BLaER1 (cell line): ENCODE data around the gene CASQ2.

Source experiments
- H3K27ac ChIP-seq: shearing (Covaris generic); formaldehyde crosslinking; 2 replicates; pipeline ENCODE4 v1.8.1; 2022
- H3K27me3 ChIP-seq: shearing (Covaris generic); formaldehyde crosslinking; 2 replicates; pipeline ENCODE4 v1.8.1; 2022
- H3K36me3 ChIP-seq: shearing (Covaris generic); formaldehyde crosslinking; 2 replicates; pipeline ENCODE4 v1.8.1; 2022
- H3K4me1 ChIP-seq: shearing (Covaris generic); formaldehyde crosslinking; 2 replicates; pipeline ENCODE4 v1.8.1; 2022
- H3K4me2 ChIP-seq: shearing (Covaris generic); formaldehyde crosslinking; 2 replicates; pipeline ENCODE4 v1.8.1; 2022
- H3K4me3 ChIP-seq: shearing (Covaris generic); formaldehyde crosslinking; 2 replicates; pipeline ENCODE4 v1.8.1; 2022
- H3K9ac ChIP-seq: shearing (Covaris generic); formaldehyde crosslinking; 2 replicates; pipeline ENCODE4 v1.8.1; 2022
- H3K9me3 ChIP-seq: shearing (Covaris generic); formaldehyde crosslinking; 2 replicates; pipeline ENCODE4 v1.8.1; 2022
- H4K20me1 ChIP-seq: shearing (Covaris generic); formaldehyde crosslinking; 2 replicates; pipeline ENCODE4 v1.8.1; 2022
- Cebpa-rat ChIP-seq: shearing (Covaris generic); IDR thresholded peaks from 2 replicates; pipeline ENCODE4 v1.8.1; 2022

The CASQ2 gene

DNA sequence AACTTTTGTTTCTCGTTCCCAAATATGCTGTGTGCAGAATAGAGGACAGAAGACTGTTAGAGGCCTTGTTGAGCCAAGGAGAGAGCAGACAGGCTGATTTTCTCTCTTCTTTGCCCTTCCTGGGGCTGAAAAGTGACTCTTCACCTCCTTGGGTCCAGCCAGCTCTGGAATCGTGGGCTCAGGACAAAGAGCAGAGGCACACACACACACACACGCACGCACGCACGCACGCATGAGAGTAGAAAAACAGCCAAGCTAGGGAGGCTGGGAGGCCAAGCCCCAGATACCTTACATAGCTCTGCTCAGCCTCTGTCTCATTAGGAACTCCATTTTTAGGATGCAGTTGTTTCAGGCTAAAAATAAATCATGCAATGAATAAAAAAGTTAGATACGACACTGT, at the start of gene CASQ2:
CASQ2 (minus strand) TSS at position 166 of the 400 bp plus-strand sequence. CDS start 173 bp downstream, outside the sequence.
- H3K36me3 ChIP-seq: no peaks in the 10 kb centered on the region
- H3K4me3 ChIP-seq: no peak within 1 kb of the TSS
- H3K9me3 ChIP-seq: no peaks in the 10 kb centered on the region
- H3K4me2 ChIP-seq: no peak within 1 kb of the TSS
- H3K27ac ChIP-seq: no peak within 1 kb of the TSS
- no peaks in the 10 kb centered on the region for H4K20me1 ChIP-seq
- no peak for TF ChIP-seq Cebpa-rat
- H3K4me1 ChIP-seq: no peaks in the 10 kb centered on the region
- no peaks in the 10 kb centered on the region for H3K27me3 ChIP-seq
- no peak within 1 kb of the TSS for H3K9ac ChIP-seq

DNA sequence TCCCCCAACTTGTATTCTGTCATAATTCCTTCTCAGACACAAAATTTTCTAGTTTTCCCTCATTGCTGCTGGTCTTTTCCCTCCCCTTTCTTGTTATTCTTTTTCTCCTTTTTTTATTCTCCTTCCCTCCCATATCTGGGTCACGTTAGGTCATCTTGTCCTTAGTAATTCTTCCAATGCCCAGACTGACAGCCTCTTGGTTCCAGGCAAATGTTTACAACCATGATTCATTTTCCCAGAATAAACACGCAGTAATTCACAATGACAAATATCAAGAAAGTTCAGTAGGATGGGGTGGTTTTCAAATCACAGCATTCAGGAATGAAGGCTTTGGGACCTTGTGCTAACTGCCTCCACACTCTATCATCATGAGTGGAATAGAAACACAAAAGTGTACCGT, 47.2 kb upstream of the CASQ2 start:
- no peaks in the 10 kb centered on the region for H3K9me3 ChIP-seq
- no peak overlapping the region for H3K4me2 ChIP-seq
- no peak overlapping the region for H3K9ac ChIP-seq
- H3K27me3 ChIP-seq: no peaks in the 10 kb centered on the region
- no peak overlapping the region for H3K27ac ChIP-seq
- no peak overlapping the region for H3K4me3 ChIP-seq
- no peaks in the 10 kb centered on the region for H3K36me3 ChIP-seq
- TF ChIP-seq Cebpa-rat: no peak
- no peaks in the 10 kb centered on the region for H3K4me1 ChIP-seq
- no peaks in the 10 kb centered on the region for H4K20me1 ChIP-seq

DNA sequence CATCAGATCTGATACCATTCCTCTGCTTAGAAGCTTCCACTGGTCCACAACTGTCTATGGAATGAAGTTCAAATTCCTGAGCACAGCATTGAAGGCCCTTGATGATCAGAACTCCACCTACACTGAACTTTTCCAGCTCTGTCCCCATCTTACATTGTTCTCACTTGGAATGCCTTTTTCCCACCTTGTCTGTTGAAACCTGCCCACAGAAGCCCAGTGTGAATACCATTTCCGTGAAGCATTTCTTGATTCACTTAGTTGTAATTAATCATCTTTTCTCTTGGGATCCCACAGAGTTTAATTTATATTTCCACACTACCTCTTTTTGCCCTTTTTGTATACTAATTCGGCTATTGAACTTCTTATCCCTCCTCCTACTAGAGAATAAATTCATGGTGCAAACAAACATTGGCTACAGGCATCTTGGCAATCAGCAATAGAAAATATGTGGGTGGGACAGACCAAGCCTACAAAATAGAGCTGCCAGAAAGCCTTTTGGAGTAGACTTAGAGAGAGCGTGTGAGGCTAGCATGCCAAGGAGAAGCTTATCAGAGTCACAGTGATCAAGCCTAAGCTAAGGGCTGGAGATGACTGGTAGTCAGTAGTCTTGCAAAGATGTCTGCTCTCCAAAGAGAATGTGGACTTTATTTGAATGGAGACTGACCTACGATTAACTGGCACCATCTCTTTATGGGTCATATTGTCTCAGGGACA, 46.3 kb upstream of the CASQ2 start:
- Histone ChIP-seq H3K4me3 (no peak overlapping the region), H3K4me1 (no peaks in the 10 kb centered on the region)

DNA sequence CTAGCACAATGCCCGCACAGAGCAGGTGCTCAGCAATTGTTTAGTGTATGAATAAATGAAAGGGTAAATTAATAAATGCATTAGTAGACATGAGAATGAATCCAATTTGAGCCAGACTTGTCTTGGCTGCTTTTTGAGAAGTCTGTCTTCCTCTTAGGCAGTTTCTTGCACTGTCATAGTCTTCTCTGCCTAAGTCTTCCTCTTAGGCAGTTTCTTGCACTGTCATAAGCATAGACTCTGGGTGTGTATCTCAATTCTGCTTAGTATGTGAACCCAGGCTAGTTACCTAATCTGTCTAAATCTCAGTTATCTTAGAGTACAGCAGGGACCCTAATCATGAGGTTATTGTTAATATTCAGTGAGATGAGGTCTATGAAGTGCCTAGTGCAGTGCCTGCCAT, 45.2 kb upstream of the CASQ2 start:
- no peak for TF ChIP-seq Cebpa-rat
- Histone ChIP-seq H3K4me1 (no peaks in the 10 kb centered on the region), H3K27me3 (no peaks in the 10 kb centered on the region), H4K20me1 (no peaks in the 10 kb centered on the region), H3K36me3 (no peaks in the 10 kb centered on the region), H3K4me2 (no peak overlapping the region), H3K4me3 (no peak overlapping the region), H3K27ac (no peak overlapping the region), H3K9me3 (no peaks in the 10 kb centered on the region), H3K9ac (no peak overlapping the region)

More for the DNA sequence above, 46.3 kb upstream of the CASQ2 start:
- H3K36me3 ChIP-seq: no peaks in the 10 kb centered on the region
- H4K20me1 ChIP-seq: no peaks in the 10 kb centered on the region
- H3K4me2 ChIP-seq: no peak overlapping the region
- no peak overlapping the region for H3K9ac ChIP-seq
- H3K27me3 ChIP-seq: no peaks in the 10 kb centered on the region
- no peak for TF ChIP-seq Cebpa-rat
- no peaks in the 10 kb centered on the region for H3K9me3 ChIP-seq
- no peak overlapping the region for H3K27ac ChIP-seq

DNA sequence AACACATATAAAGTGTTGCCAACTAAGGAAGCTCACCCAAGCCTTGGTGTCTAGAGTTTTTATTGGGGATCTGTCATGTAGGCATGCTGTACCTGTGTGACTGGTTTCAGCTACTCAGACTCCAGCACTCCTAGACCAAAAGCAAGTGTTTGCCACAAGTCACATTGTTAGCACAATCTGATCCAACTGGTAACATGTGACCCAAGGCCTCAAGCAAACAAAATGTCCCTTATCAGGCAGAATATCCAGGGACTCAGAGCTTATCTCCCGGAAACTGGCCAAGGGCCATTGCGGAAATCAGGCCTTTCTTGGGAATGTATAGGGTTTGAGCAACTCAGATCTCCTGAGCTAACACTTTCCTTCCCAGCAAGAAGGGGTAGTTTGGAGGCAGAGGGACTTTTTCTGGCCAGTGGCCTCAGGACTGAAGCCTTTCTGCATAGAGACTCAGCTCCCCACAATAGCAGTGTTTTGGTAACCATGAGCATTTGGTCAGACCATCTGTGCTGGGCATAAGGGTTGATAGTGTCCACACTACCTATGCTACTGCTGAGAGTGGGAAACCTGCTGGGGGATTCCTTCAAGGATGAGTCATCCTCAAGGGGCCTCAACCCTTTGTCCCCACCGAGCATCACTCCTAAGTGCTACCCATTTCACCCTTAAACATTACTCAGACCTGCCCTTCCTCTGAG, 42.8 kb upstream of the CASQ2 start:
- no peak overlapping the region for H3K4me3 ChIP-seq
- no peak overlapping the region for H3K4me2 ChIP-seq
- no peaks in the 10 kb centered on the region for H3K36me3 ChIP-seq
- no peaks in the 10 kb centered on the region for H4K20me1 ChIP-seq
- H3K9ac ChIP-seq: no peak overlapping the region
- no peaks in the 10 kb centered on the region for H3K27me3 ChIP-seq
- H3K4me1 ChIP-seq: no peaks in the 10 kb centered on the region
- no peak for TF ChIP-seq Cebpa-rat
- H3K27ac ChIP-seq: no peak overlapping the region
- H3K9me3 ChIP-seq: no peaks in the 10 kb centered on the region

DNA sequence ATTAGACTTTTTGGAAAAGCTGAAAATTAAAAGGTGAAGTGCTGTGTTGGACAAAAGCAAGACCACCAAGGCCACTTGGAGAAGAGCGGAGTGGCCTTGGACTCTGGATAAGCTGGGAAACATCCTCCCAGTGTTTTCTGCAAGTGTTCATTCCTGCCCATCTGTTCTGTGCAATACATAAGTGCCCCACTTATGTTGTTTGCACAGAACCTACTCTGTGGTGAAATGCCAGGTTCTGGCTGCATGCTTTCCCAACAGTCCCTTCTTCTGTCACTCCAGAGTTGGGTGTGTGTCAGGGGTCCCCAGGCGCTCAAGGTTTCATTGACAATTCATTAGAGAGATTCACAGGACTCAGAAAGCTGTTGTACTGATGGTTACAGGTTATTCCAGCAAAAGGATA, 42.1 kb upstream of the CASQ2 start:
- H3K4me2 ChIP-seq: no peak overlapping the region
- no peaks in the 10 kb centered on the region for H4K20me1 ChIP-seq
- no peaks in the 10 kb centered on the region for H3K36me3 ChIP-seq
- no peak for TF ChIP-seq Cebpa-rat
- H3K9ac ChIP-seq: no peak overlapping the region
- H3K4me1 ChIP-seq: no peaks in the 10 kb centered on the region
- H3K27me3 ChIP-seq: no peaks in the 10 kb centered on the region
- no peak overlapping the region for H3K27ac ChIP-seq
- H3K9me3 ChIP-seq: no peaks in the 10 kb centered on the region
- H3K4me3 ChIP-seq: no peak overlapping the region

DNA sequence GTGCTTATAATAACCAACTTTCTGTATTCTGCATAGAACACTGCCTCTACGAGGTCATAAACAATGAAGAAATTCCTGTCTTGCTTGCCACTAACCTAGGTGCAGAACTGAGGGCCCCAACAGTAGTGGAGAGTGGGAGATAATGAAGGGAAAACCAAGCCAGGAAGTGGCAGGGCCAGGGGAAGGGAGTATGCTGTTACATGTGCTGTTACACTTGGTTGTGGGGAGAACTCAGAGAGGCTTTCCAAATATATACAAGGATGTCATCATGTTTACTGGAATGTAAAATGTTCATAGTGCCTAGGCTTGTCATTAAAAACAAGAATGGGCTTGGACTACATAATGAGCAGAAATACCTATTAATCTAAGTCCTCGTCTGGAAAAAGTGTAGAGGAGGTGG, 41.3 kb upstream of the CASQ2 start:
- Histone ChIP-seq H3K9ac (no peak overlapping the region), H3K4me2 (no peak overlapping the region), H3K27ac (no peak overlapping the region), H4K20me1 (no peaks in the 10 kb centered on the region), H3K27me3 (no peaks in the 10 kb centered on the region), H3K9me3 (no peaks in the 10 kb centered on the region), H3K36me3 (no peaks in the 10 kb centered on the region), H3K4me1 (no peaks in the 10 kb centered on the region), H3K4me3 (no peak overlapping the region)
- no peak for TF ChIP-seq Cebpa-rat

DNA sequence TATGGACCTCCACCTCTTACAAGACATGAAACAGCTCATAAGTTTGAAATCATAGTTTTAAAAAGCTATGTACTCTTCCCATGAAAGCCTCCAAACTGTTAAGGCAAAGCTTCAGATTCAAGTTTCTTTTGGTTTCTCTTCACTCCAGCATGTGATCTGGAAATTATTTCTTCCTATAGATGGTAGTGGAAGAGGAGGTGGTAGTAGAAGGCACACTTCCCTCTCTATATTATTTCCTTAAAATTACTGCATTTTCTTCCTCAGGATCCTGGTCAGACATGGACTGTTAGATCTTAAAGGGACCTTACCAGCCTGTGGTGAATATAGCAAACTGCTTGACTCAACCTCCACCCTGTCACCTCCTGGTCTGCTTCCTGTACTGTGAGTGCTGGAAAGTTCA, 40.6 kb upstream of the CASQ2 start:
- Histone ChIP-seq H3K36me3 (no peaks in the 10 kb centered on the region), H3K27me3 (no peaks in the 10 kb centered on the region), H3K4me3 (no peak overlapping the region), H3K27ac (no peak overlapping the region), H3K4me2 (no peak overlapping the region), H3K4me1 (no peaks in the 10 kb centered on the region), H4K20me1 (no peaks in the 10 kb centered on the region), H3K9me3 (no peaks in the 10 kb centered on the region), H3K9ac (no peak overlapping the region)
- TF ChIP-seq Cebpa-rat: no peak

DNA sequence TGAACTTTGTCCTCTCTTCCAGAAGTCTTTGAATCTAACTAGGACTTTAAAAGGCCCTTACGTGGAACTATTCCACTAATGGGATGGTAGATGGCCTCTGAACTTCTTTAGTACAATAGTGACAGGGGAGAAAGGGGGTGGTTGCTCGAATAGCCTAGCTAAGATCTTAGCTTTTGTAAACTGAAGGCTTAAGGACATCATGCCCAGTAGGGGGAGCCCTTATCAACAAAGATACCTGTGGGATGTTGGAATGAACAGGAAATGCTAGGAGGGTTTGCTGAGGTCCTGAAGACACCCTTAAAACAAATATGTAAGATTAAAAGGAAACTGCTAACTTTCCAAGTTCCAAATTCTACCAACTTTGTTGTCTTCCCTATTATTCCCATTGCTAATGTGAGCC, 39.2 kb upstream of the CASQ2 start:
- no peak for TF ChIP-seq Cebpa-rat
- H4K20me1 ChIP-seq: no peaks in the 10 kb centered on the region
- H3K4me3 ChIP-seq: no peak overlapping the region
- H3K4me1 ChIP-seq: no peaks in the 10 kb centered on the region
- H3K36me3 ChIP-seq: no peaks in the 10 kb centered on the region
- no peak overlapping the region for H3K27ac ChIP-seq
- H3K9me3 ChIP-seq: no peaks in the 10 kb centered on the region
- H3K4me2 ChIP-seq: no peak overlapping the region
- H3K27me3 ChIP-seq: no peaks in the 10 kb centered on the region
- H3K9ac ChIP-seq: no peak overlapping the region

DNA sequence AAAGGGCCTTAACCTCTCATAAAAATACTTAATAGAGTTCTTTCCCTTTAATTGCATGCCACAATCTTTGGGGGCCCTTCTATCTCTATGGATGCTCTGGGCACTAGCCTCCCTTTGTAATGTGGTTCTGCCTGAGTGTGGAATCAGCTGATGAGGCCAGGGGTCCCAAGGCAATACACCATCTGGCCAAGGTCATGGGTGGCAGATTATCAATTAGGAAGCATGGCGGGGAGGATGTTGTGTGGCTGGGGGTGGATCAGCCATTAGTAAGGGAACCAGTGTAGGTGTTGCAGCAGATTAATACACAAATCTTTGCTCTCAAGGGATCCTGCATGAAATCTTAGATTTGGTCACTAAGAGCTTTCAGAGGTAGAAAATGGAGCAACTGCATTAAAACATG, 37.1 kb upstream of the CASQ2 start:
- no peaks in the 10 kb centered on the region for H3K27me3 ChIP-seq
- H3K9me3 ChIP-seq: no peaks in the 10 kb centered on the region
- H3K4me1 ChIP-seq: no peaks in the 10 kb centered on the region
- no peak overlapping the region for H3K27ac ChIP-seq
- H4K20me1 ChIP-seq: no peaks in the 10 kb centered on the region
- no peak overlapping the region for H3K9ac ChIP-seq
- no peak overlapping the region for H3K4me2 ChIP-seq
- no peak for TF ChIP-seq Cebpa-rat
- no peak overlapping the region for H3K4me3 ChIP-seq
- no peaks in the 10 kb centered on the region for H3K36me3 ChIP-seq
